ENCODE results near the gene SNRNP35.
"Not testable (repeated sequence)": the region's sequence is repeated elsewhere in the genome, so short reads cannot be mapped to it uniquely, and the experiment has no call there.

Gene SNRNP35

DNA sequence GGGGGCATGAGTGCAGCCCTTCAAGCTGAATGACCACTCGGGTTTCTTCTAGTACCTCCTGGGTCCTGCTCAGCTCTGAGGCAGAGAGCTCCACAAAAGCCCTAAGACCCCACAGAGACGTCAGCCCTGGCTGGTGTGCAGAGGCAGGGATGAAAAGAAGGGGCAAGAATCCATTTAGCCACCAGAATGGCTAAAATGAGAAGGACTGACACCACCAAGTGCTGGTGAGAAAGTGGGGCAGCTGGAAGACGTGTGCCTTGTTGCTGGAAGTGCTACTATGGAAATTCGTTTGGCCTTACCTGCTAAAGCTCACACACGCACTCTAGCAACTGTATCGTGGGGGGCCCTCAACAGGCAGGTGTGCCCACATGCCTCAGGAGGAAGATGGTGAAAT lies 48.9 kb downstream of the SNRNP35 start:
- no peak for TF ChIP-seq CTCF (IDR thresholded peaks at IDR 0.05; ENCODE audit: low read depth, low read length)
- H3K4me3 ChIP-seq (ENCODE audit: low read depth, low read length), result no peak overlapping the region

DNA sequence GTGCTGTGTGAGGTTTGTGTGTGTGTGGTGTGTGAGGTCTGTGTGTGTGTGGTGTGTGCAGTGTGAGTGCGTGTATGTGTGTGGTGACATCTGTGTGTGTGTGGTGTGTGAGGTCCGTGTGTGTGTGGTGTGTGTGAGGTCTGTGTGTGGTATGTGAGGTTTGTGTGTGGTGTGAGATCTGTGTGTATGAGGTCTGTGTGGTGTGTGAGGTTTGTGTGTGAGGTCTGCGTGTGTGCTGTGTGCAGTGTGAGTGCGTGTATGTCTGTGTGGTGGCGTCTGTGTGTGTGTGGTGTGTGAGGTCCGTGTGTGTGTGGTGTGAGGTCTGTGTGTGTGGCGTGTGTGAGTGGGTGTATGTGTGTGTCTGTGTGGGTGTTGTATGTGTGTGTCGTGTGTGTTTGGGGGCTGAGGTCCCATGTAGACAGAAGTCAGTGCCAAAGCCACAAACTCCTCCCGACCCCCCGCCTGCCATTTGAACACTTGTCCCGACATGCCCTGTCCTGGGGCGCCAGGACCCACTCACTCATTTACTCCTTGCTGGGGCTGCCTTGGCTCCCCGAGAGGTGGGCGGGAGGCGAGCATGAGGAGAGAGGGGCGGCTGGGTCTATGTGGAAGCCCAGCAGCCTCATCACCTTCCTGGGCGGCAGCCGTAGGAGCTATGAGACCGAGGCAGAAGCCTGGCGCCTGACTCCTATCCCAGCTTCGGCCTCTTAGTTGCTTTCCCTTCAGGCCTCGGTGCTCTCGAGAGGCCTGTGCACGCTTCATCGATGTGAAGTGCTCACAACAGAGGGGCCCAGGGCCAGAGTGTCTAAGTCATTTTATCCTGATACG lies 55.1 kb downstream of the SNRNP35 start:
- no peak for TF ChIP-seq CTCF (IDR thresholded peaks at IDR 0.05; ENCODE audit: low read depth, low read length)

GRCh38 chr12:123513805-123514204 lies 55.9 kb downstream of the SNRNP35 start:
- no peak for TF ChIP-seq CTCF (IDR thresholded peaks at IDR 0.05; ENCODE audit: low read depth, low read length)
- no peak overlapping the region for H3K4me3 ChIP-seq (ENCODE audit: low read depth, low read length)

More for the DNA sequence above, 55.1 kb downstream of the SNRNP35 start:
- H3K4me3 ChIP-seq (ENCODE audit: low read depth, low read length), result no peak overlapping the region

GRCh38 chr12:123514582-123515221 lies 56.8 kb downstream of the SNRNP35 start:
- H3K4me3 ChIP-seq (ENCODE audit: low read depth, low read length), result not testable (repeated sequence)

GRCh38 chr12:123516216-123516780 lies 58.4 kb downstream of the SNRNP35 start:
- TF ChIP-seq CTCF (IDR thresholded peaks at IDR 0.05; ENCODE audit: low read depth, low read length), result no peak
- no peak overlapping the region for H3K4me3 ChIP-seq (ENCODE audit: low read depth, low read length)

Data from WI38 (cell line).